Caco-2 (cell line): ENCODE results near the gene TARBP1. TPM values are rescaled to one million over a fixed set of nuclear protein-coding genes. Genes with fewer than 3 reads are reported as not detected.

Experiments used
- BruUV-seq: library from RNA; stranded (reverse); fragments of 400-500 nt; replicated peaks from 2 replicates; lab custom pipeline; 2021; lab: Mats Ljungman, UMichigan
- CTCF ChIA-PET: fragments of 300-600 bp; sonication (Branson Sonifier 250); formaldehyde crosslinking; loops from one replicate; lab custom pipeline; 2022; ENCODE audit warnings: antibody characterized with exemption; lab: Charles Lee
- POLR2A ChIA-PET: fragments of 300-600 bp; sonication (Branson Sonifier 250); formaldehyde crosslinking; loops from one replicate; lab custom pipeline; 2022; ENCODE audit warnings: antibody characterized with exemption; lab: Charles Lee
- DNase-seq, 2 experiments: peaks; one replicate each; pipeline versions ENCODE4 v3.0.0 to v3.0.0-alpha.2; 2020 to 2022
- H3K27me3 ChIP-seq: replicated peaks from 2 replicates; pipeline ENCODE4 v1.6.0; 2011; ENCODE audit warnings: low read length; ENCODE audit not compliant: control insufficient read depth, insufficient read depth
- H3K36me3 ChIP-seq: 2 replicates; pipeline ENCODE4 v1.5.1; 2011; ENCODE audit warnings: low read length; ENCODE audit not compliant: control insufficient read depth, insufficient read depth
- H3K4me1 ChIP-seq: fragments of 250-450 bp; sonication (Bioruptor Pico); 2 replicates; pipeline ENCODE4 v1.5.1; 2020; ENCODE audit warnings: mild to moderate bottlenecking
- H3K4me3 ChIP-seq: 2 replicates; pipeline ENCODE4 v1.5.1; 2011; ENCODE audit warnings: low read depth, mild to moderate bottlenecking, control low read depth, low read length
- H3K9me3 ChIP-seq: fragments of 250-450 bp; sonication (Bioruptor Pico); 2 replicates; pipeline ENCODE4 v1.5.1; 2020; ENCODE audit warnings: mild to moderate bottlenecking, moderate library complexity
- H3K27ac Mint-ChIP-seq: one replicate; pipeline ENCODE4 v1.8.0; 2022; ENCODE audit warnings: mixed read lengths; ENCODE audit not compliant: unreplicated experiment
- H3K27me3 Mint-ChIP-seq: one replicate; pipeline ENCODE4 v1.8.0; 2022; ENCODE audit warnings: mixed read lengths; ENCODE audit not compliant: insufficient read depth, unreplicated experiment
- H3K36me3 Mint-ChIP-seq: one replicate; pipeline ENCODE4 v1.8.0; 2022; ENCODE audit warnings: mild to moderate bottlenecking, mixed read lengths; ENCODE audit not compliant: insufficient read depth, unreplicated experiment
- H3K4me1 Mint-ChIP-seq: one replicate; pipeline ENCODE4 v1.8.0; 2022; ENCODE audit warnings: low read depth, mixed read lengths; ENCODE audit not compliant: unreplicated experiment
- H3K4me3 Mint-ChIP-seq: one replicate; pipeline ENCODE4 v1.8.0; 2022; ENCODE audit warnings: mild to moderate bottlenecking, moderate library complexity, mixed read lengths; ENCODE audit not compliant: unreplicated experiment
- H3K9me3 Mint-ChIP-seq: one replicate; pipeline ENCODE4 v1.8.0; 2022; ENCODE audit warnings: mixed read lengths; ENCODE audit not compliant: unreplicated experiment
- CTCF ChIP-seq, 2 experiments: fragments of 200-600 bp in 1 of 2; IDR thresholded peaks; 1 replicate in 1 of 2; 2 replicates in 1 of 2; pipeline versions ENCODE4 v1.5.1 to v1.8.0; 2011 to 2022; ENCODE audit warnings: antibody characterized with exemption in 1 of 2, control low read depth in 1 of 2, inconsistent platforms in 1 of 2, low read depth in 1 of 2, low read length in 1 of 2, mild to moderate bottlenecking in 1 of 2, moderate library complexity in 1 of 2; ENCODE audit not compliant: insufficient read depth in 1 of 2, severe bottlenecking in 1 of 2, unreplicated experiment in 1 of 2
- intact Hi-C: fragments of 100-400 bp; cut with micrococcal nuclease; formaldehyde crosslinking; loops from one replicate; pipeline ENCODE4 v1.10.0; 2022; ENCODE audit not compliant: unreplicated experiment
- total RNA-seq: library from RNA; stranded (reverse); gene quantifications from 2 replicates; pipeline ENCODE4 v1.2.3, GENCODE V29; 2022

TARBP1 gene
- total RNA-seq, 1 experiment from 2014 or later = 37.0 TPM

GRCh38 chr1:234395297-234395696, 83.7 kb downstream of the TARBP1 start:
- BruUV-seq = no TSS peak
- Histone ChIP-seq H3K4me3 (no peak overlapping the region), H3K27me3 (no peaks in the 10 kb centered on the region), H3K9me3 (no peaks in the 10 kb centered on the region), H3K36me3 (peaks cover 2% of the 10 kb centered on the region; the same call in 1 of the 2 replicates), H3K4me1 (no peaks in the 10 kb centered on the region)
- no peak overlapping the region for H3K4me3 Mint-ChIP-seq
- no peak for TF ChIP-seq CTCF (IDR thresholded peaks at IDR 0.05; ENCODE audit: insufficient read depth in 1 of 2, low read depth in 1 of 2, low read length in 1 of 2, severe bottlenecking in 1 of 2, unreplicated experiment in 1 of 2)
- no peak overlapping the region for H3K27ac Mint-ChIP-seq
- H3K36me3 Mint-ChIP-seq = peaks cover 22% of the 10 kb centered on the region
- DNase-seq = no peak
- POLR2A ChIA-PET = no interaction called here
- H3K9me3 Mint-ChIP-seq = no peaks in the 10 kb centered on the region
- H3K27me3 Mint-ChIP-seq = no peaks in the 10 kb centered on the region
- intact Hi-C loops = no loop called here
- no peaks in the 10 kb centered on the region for H3K4me1 Mint-ChIP-seq
- CTCF ChIA-PET = no interaction called here

GRCh38 chr1:234393190-234393589, 85.8 kb downstream of the TARBP1 start:
- POLR2A ChIA-PET = no interaction called here
- Mint-ChIP-seq H3K9me3 (no peaks in the 10 kb centered on the region), H3K4me1 (no peaks in the 10 kb centered on the region), H3K27me3 (no peaks in the 10 kb centered on the region), H3K36me3 (peaks cover 22% of the 10 kb centered on the region), H3K4me3 (no peak overlapping the region), H3K27ac (no peak overlapping the region)
- intact Hi-C loops = no loop called here
- BruUV-seq = no TSS peak
- DNase-seq = no peak
- CTCF ChIA-PET = no interaction called here
- H3K4me3 ChIP-seq = no peak overlapping the region
- peaks cover 2% of the 10 kb centered on the region; the same call in 1 of the 2 replicates for H3K36me3 ChIP-seq
- no peaks in the 10 kb centered on the region for H3K9me3 ChIP-seq
- no peak for TF ChIP-seq CTCF (IDR thresholded peaks at IDR 0.05; ENCODE audit: insufficient read depth in 1 of 2, low read depth in 1 of 2, low read length in 1 of 2, severe bottlenecking in 1 of 2, unreplicated experiment in 1 of 2)
- no peaks in the 10 kb centered on the region for H3K4me1 ChIP-seq
- no peaks in the 10 kb centered on the region for H3K27me3 ChIP-seq

GRCh38 chr1:234388094-234388493, 90.9 kb downstream of the TARBP1 start:
- ChIA-PET CTCF (no interaction called here), POLR2A (no interaction called here)
- Histone ChIP-seq H3K4me1 (no peaks in the 10 kb centered on the region), H3K27me3 (no peaks in the 10 kb centered on the region), H3K9me3 (no peaks in the 10 kb centered on the region), H3K4me3 (no peak overlapping the region), H3K36me3 (peaks cover 2% of the 10 kb centered on the region; the same call in 1 of the 2 replicates)
- intact Hi-C loops = no loop called here
- no peak for DNase-seq
- H3K4me3 Mint-ChIP-seq = no peak overlapping the region
- no peak for TF ChIP-seq CTCF (IDR thresholded peaks at IDR 0.05; ENCODE audit: insufficient read depth in 1 of 2, low read depth in 1 of 2, low read length in 1 of 2, severe bottlenecking in 1 of 2, unreplicated experiment in 1 of 2)
- no TSS peak for BruUV-seq
- H3K27ac Mint-ChIP-seq = no peak overlapping the region
- peaks cover 17% of the 10 kb centered on the region for H3K36me3 Mint-ChIP-seq
- no peaks in the 10 kb centered on the region for H3K4me1 Mint-ChIP-seq
- no peaks in the 10 kb centered on the region for H3K27me3 Mint-ChIP-seq
- H3K9me3 Mint-ChIP-seq = no peaks in the 10 kb centered on the region
